NCI-H345 (cell line): ENCODE data around the gene CIB4.
A peak's percentile ranks its signal among the peaks of the same experiment; 100 is the strongest.

Experiments used
- DNase-seq: peaks from one replicate; lab custom pipeline; 2025; lab: John Stamatoyannopoulos, UW

CIB4 gene

GRCh38 chr2:26621469-26622199 lies 19.5 kb downstream of the CIB4 start:
- DNase-seq: no peak

- no peak for DNase-seq
Measured at GRCh38 chr2:26620031-26620605, 21.0 kb downstream of the CIB4 start.

GRCh38 chr2:26619521-26619951 lies 21.6 kb downstream of the CIB4 start:
- no peak for DNase-seq

GRCh38 chr2:26619096-26619495 lies 22.1 kb downstream of the CIB4 start:
- DNase-seq: no peak

- no peak for DNase-seq
Measured at GRCh38 chr2:26618611-26619010, 22.6 kb downstream of the CIB4 start.

GRCh38 chr2:26617588-26618083 lies 23.5 kb downstream of the CIB4 start:
- DNase-seq: no peak

GRCh38 chr2:26616706-26617587 lies 24.2 kb downstream of the CIB4 start:
- DNase-seq: no peak

- no peak for DNase-seq
Measured at GRCh38 chr2:26615860-26616705, 25.1 kb downstream of the CIB4 start.

- DNase-seq: no peak
Measured at GRCh38 chr2:26615336-26615859, 25.8 kb downstream of the CIB4 start.

- peak; percentile 75 for DNase-seq
Measured at GRCh38 chr2:26614216-26615138, 26.7 kb downstream of the CIB4 start.

- DNase-seq: peak; percentile 77
Measured at GRCh38 chr2:26613241-26614215, 27.6 kb downstream of the CIB4 start.

GRCh38 chr2:26612522-26613240 lies 28.5 kb downstream of the CIB4 start:
- peak; percentile 15 for DNase-seq

GRCh38 chr2:26612034-26612433 lies 29.1 kb downstream of the CIB4 start:
- DNase-seq: no peak

GRCh38 chr2:26610504-26611335 lies 30.4 kb downstream of the CIB4 start:
- DNase-seq: no peak

GRCh38 chr2:26609839-26610277 lies 31.3 kb downstream of the CIB4 start:
- no peak for DNase-seq

- DNase-seq: no peak
Measured at GRCh38 chr2:26609205-26609631, 31.9 kb downstream of the CIB4 start.

GRCh38 chr2:26608557-26608956 lies 32.6 kb downstream of the CIB4 start:
- DNase-seq: no peak
